Measurements from ENCODE around the gene TTC9C. TPM values are rescaled to one million over a fixed set of nuclear protein-coding genes. Genes with fewer than 3 reads are reported as not detected.

The TTC9C gene
- total and polyA plus RNA-seq, 2 of the 13 experiments (the other 11 are each of a cell fraction or from before 2014, with no cell fraction given), result 28.0 to 36.4 TPM

DNA sequence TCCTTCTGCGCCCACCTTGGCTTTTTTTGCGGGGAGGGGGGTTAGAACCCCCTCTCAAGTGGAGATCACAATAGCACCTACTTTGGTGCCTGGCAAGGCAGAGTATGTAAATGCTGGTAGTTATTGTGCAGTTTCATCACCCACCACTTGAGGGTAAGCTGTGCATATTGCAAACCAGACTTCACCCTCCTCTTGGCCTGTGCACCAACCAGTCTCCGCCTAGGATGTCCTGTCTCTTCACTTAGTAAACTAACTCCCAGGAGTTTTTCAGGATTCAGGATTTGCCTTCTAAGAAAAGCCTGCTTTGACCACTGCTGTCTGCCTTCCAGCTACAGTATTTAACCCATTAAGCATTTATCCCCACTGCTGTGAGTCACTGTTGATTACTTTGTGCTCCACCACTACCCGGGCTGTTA is 47.5 kb upstream of the TTC9C start (continued):
- TF ChIP-seq, protein P1, sequence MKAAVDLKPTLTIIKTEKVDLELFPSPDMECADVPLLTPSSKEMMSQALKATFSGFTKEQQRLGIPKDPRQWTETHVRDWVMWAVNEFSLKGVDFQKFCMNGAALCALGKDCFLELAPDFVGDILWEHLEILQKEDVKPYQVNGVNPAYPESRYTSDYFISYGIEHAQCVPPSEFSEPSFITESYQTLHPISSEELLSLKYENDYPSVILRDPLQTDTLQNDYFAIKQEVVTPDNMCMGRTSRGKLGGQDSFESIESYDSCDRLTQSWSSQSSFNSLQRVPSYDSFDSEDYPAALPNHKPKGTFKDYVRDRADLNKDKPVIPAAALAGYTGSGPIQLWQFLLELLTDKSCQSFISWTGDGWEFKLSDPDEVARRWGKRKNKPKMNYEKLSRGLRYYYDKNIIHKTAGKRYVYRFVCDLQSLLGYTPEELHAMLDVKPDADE (CRISPR knock-in tag; IDR thresholded peaks at IDR 0.05), result no peak
- TF ChIP-seq, protein P2, sequence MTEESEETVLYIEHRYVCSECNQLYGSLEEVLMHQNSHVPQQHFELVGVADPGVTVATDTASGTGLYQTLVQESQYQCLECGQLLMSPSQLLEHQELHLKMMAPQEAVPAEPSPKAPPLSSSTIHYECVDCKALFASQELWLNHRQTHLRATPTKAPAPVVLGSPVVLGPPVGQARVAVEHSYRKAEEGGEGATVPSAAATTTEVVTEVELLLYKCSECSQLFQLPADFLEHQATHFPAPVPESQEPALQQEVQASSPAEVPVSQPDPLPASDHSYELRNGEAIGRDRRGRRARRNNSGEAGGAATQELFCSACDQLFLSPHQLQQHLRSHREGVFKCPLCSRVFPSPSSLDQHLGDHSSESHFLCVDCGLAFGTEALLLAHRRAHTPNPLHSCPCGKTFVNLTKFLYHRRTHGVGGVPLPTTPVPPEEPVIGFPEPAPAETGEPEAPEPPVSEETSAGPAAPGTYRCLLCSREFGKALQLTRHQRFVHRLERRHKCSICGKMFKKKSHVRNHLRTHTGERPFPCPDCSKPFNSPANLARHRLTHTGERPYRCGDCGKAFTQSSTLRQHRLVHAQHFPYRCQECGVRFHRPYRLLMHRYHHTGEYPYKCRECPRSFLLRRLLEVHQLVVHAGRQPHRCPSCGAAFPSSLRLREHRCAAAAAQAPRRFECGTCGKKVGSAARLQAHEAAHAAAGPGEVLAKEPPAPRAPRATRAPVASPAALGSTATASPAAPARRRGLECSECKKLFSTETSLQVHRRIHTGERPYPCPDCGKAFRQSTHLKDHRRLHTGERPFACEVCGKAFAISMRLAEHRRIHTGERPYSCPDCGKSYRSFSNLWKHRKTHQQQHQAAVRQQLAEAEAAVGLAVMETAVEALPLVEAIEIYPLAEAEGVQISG (CRISPR knock-in tag; IDR thresholded peaks at IDR 0.05), result peak; percentile 66
- TF ChIP-seq MTA1 (CRISPR knock-in tag; IDR thresholded peaks at IDR 0.05; ENCODE audit: borderline replicate concordance) (no peak), SAP130 (CRISPR knock-in tag; IDR thresholded peaks at IDR 0.05; ENCODE audit: low read depth) (peak; percentile 68), STAG1 (CRISPR knock-in tag; IDR thresholded peaks at IDR 0.05) (peak; percentile 73), ZNF713 (CRISPR knock-in tag; IDR thresholded peaks at IDR 0.05) (no peak), ZNF552 (CRISPR knock-in tag; IDR thresholded peaks at IDR 0.05; ENCODE audit: borderline replicate concordance) (no peak), NFE2L1 (CRISPR knock-in tag; IDR thresholded peaks at IDR 0.05; ENCODE audit: borderline replicate concordance) (no peak), IRF2 (CRISPR knock-in tag; IDR thresholded peaks at IDR 0.05) (peak; percentile 45; the same call in 1 of the 2 replicates), MAFF (IDR thresholded peaks at IDR 0.05; ENCODE audit: low read depth, low read length) (no peak), ZFY (CRISPR knock-in tag; IDR thresholded peaks at IDR 0.05) (peak; percentile 44; the same call in 1 of the 2 replicates), HDAC2 (CRISPR knock-in tag; IDR thresholded peaks at IDR 0.05) (0 out of 2 replicates have a peak, but pooled peaks have one; percentile 25)
- TF ChIP-seq, protein P3, sequence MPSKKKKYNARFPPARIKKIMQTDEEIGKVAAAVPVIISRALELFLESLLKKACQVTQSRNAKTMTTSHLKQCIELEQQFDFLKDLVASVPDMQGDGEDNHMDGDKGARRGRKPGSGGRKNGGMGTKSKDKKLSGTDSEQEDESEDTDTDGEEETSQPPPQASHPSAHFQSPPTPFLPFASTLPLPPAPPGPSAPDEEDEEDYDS (CRISPR knock-in tag; IDR thresholded peaks at IDR 0.05), result peak; percentile 15; the same call in 1 of the 2 replicates
- TF ChIP-seq, protein P4, sequence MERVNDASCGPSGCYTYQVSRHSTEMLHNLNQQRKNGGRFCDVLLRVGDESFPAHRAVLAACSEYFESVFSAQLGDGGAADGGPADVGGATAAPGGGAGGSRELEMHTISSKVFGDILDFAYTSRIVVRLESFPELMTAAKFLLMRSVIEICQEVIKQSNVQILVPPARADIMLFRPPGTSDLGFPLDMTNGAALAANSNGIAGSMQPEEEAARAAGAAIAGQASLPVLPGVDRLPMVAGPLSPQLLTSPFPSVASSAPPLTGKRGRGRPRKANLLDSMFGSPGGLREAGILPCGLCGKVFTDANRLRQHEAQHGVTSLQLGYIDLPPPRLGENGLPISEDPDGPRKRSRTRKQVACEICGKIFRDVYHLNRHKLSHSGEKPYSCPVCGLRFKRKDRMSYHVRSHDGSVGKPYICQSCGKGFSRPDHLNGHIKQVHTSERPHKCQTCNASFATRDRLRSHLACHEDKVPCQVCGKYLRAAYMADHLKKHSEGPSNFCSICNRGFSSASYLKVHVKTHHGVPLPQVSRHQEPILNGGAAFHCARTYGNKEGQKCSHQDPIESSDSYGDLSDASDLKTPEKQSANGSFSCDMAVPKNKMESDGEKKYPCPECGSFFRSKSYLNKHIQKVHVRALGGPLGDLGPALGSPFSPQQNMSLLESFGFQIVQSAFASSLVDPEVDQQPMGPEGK (CRISPR knock-in tag; IDR thresholded peaks at IDR 0.05), result peak; percentile 57
- TF ChIP-seq, protein P5, sequence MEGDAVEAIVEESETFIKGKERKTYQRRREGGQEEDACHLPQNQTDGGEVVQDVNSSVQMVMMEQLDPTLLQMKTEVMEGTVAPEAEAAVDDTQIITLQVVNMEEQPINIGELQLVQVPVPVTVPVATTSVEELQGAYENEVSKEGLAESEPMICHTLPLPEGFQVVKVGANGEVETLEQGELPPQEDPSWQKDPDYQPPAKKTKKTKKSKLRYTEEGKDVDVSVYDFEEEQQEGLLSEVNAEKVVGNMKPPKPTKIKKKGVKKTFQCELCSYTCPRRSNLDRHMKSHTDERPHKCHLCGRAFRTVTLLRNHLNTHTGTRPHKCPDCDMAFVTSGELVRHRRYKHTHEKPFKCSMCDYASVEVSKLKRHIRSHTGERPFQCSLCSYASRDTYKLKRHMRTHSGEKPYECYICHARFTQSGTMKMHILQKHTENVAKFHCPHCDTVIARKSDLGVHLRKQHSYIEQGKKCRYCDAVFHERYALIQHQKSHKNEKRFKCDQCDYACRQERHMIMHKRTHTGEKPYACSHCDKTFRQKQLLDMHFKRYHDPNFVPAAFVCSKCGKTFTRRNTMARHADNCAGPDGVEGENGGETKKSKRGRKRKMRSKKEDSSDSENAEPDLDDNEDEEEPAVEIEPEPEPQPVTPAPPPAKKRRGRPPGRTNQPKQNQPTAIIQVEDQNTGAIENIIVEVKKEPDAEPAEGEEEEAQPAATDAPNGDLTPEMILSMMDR (CRISPR knock-in tag; IDR thresholded peaks at IDR 0.05), result peak; percentile 88
- TF ChIP-seq, protein P6, sequence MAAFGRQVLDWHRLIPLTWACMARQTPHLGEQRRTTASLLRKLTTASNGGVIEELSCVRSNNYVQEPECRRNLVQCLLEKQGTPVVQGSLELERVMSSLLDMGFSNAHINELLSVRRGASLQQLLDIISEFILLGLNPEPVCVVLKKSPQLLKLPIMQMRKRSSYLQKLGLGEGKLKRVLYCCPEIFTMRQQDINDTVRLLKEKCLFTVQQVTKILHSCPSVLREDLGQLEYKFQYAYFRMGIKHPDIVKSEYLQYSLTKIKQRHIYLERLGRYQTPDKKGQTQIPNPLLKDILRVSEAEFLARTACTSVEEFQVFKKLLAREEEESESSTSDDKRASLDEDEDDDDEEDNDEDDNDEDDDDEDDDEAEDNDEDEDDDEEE (CRISPR knock-in tag; IDR thresholded peaks at IDR 0.05), result 0 out of 2 replicates have a peak, but pooled peaks have one; percentile 24
- TF ChIP-seq, protein P7, sequence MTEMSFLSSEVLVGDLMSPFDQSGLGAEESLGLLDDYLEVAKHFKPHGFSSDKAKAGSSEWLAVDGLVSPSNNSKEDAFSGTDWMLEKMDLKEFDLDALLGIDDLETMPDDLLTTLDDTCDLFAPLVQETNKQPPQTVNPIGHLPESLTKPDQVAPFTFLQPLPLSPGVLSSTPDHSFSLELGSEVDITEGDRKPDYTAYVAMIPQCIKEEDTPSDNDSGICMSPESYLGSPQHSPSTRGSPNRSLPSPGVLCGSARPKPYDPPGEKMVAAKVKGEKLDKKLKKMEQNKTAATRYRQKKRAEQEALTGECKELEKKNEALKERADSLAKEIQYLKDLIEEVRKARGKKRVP (CRISPR knock-in tag; IDR thresholded peaks at IDR 0.05), result peak in 1 of 2 experiments; percentile 18; a peak in 1 of 4 replicates
